Keratinocyte (primary cell): ENCODE results near the gene OR2AG2. TPM values are rescaled to one million over a fixed set of nuclear protein-coding genes. Genes with fewer than 3 reads are reported as not detected.
A peak's percentile ranks its signal among the peaks of the same experiment; 100 is the strongest.
"Not testable (repeated sequence)": the region's sequence is repeated elsewhere in the genome, so short reads cannot be mapped to it uniquely, and the experiment has no call there.

Experiments
- DNase-seq: peaks from one replicate; pipeline ENCODE4 v3.0.0-alpha.2; 2011; ENCODE audit warnings: low read depth, missing footprints, low spot score
- FAIRE-seq: peaks from 2 replicates; lab custom pipeline; 2011; peaks lifted over from hg19 to GRCh38; lab: Jason Lieb, UNC
- H2AFZ ChIP-seq: 2 replicates; pipeline ENCODE4 v1.6.0; 2012; ENCODE audit warnings: low read length, control low read depth, inconsistent platforms; ENCODE audit not compliant: control insufficient read depth
- H3K27ac ChIP-seq: 2 replicates; pipeline ENCODE4 v1.5.1; 2011; ENCODE audit warnings: low read length; ENCODE audit not compliant: control insufficient read depth, insufficient read depth
- H3K27me3 ChIP-seq: 3 replicates; pipeline ENCODE4 v1.6.0; 2011; ENCODE audit warnings: low read length; ENCODE audit not compliant: control insufficient read depth, insufficient read depth; ENCODE audit errors: extremely low read depth
- H3K36me3 ChIP-seq, 2 experiments: 2 replicates in 1 of 2; 3 replicates in 1 of 2; pipeline ENCODE4 v1.5.1; 2011; ENCODE audit warnings: low read length in 2 of 2, mild to moderate bottlenecking in 1 of 2; ENCODE audit not compliant: control insufficient read depth in 2 of 2, insufficient read depth in 2 of 2; ENCODE audit errors: extremely low read depth in 1 of 2
- H3K4me1 ChIP-seq: 3 replicates; pipeline ENCODE4 v1.5.1; 2011; ENCODE audit warnings: low read length; ENCODE audit not compliant: control insufficient read depth, insufficient read depth; ENCODE audit errors: extremely low read depth
- H3K4me2 ChIP-seq: 3 replicates; pipeline ENCODE4 v1.6.0; 2011; ENCODE audit warnings: low read depth, low read length; ENCODE audit not compliant: control insufficient read depth, insufficient read depth; ENCODE audit errors: extremely low read depth
- H3K4me3 ChIP-seq, 3 experiments: fragments of 200-600 bp in 1 of 3; sonication (generic) in 1 of 3; 2 replicates in 2 of 3; 3 replicates in 1 of 3; pipeline ENCODE4 v1.5.1; 2011 to 2016; ENCODE audit warnings: low read length in 3 of 3, mild to moderate bottlenecking in 3 of 3, control low read depth in 2 of 3, inconsistent platforms in 1 of 3, low read depth in 1 of 3, mixed read lengths in 1 of 3, mixed run types in 1 of 3, moderate library complexity in 1 of 3; ENCODE audit not compliant: control insufficient read depth in 2 of 3, insufficient read depth in 2 of 3; ENCODE audit errors: extremely low read depth in 1 of 3
- H3K79me2 ChIP-seq: 2 replicates; pipeline ENCODE4 v1.6.0; 2012; ENCODE audit warnings: low read length; ENCODE audit not compliant: control insufficient read depth, insufficient read depth
- H3K9ac ChIP-seq: 3 replicates; pipeline ENCODE4 v1.6.0; 2011; ENCODE audit warnings: low read length; ENCODE audit not compliant: control insufficient read depth, insufficient read depth; ENCODE audit errors: extremely low read depth
- H3K9me1 ChIP-seq: 3 replicates; pipeline ENCODE4 v1.6.0; 2011; ENCODE audit warnings: low read length; ENCODE audit not compliant: control insufficient read depth, insufficient read depth; ENCODE audit errors: extremely low read depth
- H3K9me3 ChIP-seq: 2 replicates; pipeline ENCODE4 v1.5.1; 2012; ENCODE audit warnings: low read depth, low read length; ENCODE audit not compliant: control insufficient read depth
- H4K20me1 ChIP-seq: 3 replicates; pipeline ENCODE4 v1.6.0; 2011; ENCODE audit warnings: low read length; ENCODE audit not compliant: control insufficient read depth, insufficient read depth; ENCODE audit errors: extremely low read depth
- CTCF ChIP-seq, 3 experiments: IDR thresholded peaks in 1 of 3; conservative IDR thresholded peaks in 1 of 3; optimal IDR thresholded peaks in 1 of 3; 2 replicates in 2 of 3; 3 replicates in 1 of 3; pipeline versions ENCODE3 to v1.5.1; 2011; ENCODE audit warnings: low read length in 3 of 3, mild to moderate bottlenecking in 3 of 3, moderate library complexity in 2 of 3, control low read depth in 1 of 3, inconsistent platforms in 1 of 3; ENCODE audit not compliant: insufficient read depth in 2 of 3; ENCODE audit errors: extremely low read depth in 1 of 3
- EZH2 ChIP-seq: IDR thresholded peaks from one replicate; pipeline ENCODE4 v1.6.1; 2012; ENCODE audit warnings: inconsistent platforms, mild to moderate bottlenecking, low read length, moderate library complexity
- dilution Hi-C: fragments of 300-500 bp; cut with MboI; formaldehyde crosslinking; loops from one replicate; pipeline ENCODE4 v1.7.0; 2020; ENCODE audit warnings: low sequenced_read_pairs; ENCODE audit not compliant: extremely low pct_ligation_motif_present
- polyA plus RNA-seq, 5 experiments: library from polyadenylated mRNA; depleted of rRNA in 3 of 5; stranded (reverse) in 3 of 5; stranded (forward) in 1 of 5; unstranded in 1 of 5; fragments of >200 nt; gene quantifications; 1 replicate in 1 of 5; 2 replicates in 3 of 5; 3 replicates in 1 of 5; pipeline versions ENCODE4 v1.2.1 to v1.2.3, GENCODE V29; 2011 to 2012; ENCODE audit warnings: missing spikeins in 2 of 5, low read depth in 1 of 5, low replicate concordance in 1 of 5

OR2AG2 gene
- polyA plus RNA-seq, 1 donor (not counting 4 experiments of a cell fraction or from before 2014, with no cell fraction given): 0.04 TPM

- Histone ChIP-seq H3K79me2 (no peaks in the 10 kb centered on the region), H3K27ac (no peak overlapping the region), H3K9me1 (no peaks in the 10 kb centered on the region), H3K36me3 (no peaks in the 10 kb centered on the region), H3K4me1 (no peaks in the 10 kb centered on the region), H4K20me1 (no peaks in the 10 kb centered on the region), H3K9me3 (no peaks in the 10 kb centered on the region), H2AFZ (no peak overlapping the region), H3K27me3 (no peaks in the 10 kb centered on the region), H3K9ac (no peak overlapping the region), H3K4me3 (no peak overlapping the region), H3K4me2 (no peak overlapping the region)
- TF ChIP-seq CTCF (optimal IDR thresholded peaks at IDR 0.05 in 1 of 3, IDR thresholded peaks at IDR 0.05 in 1 of 3, conservative IDR thresholded peaks at IDR 0.05 in 1 of 3; ENCODE audit: extremely low read depth in 1 of 3, insufficient read depth in 2 of 3, low read length in 3 of 3) (peak; percentile 77 to 91 (median 86)), EZH2 (no peak)
- peak; percentile 19 for DNase-seq
- peak; percentile 41 for FAIRE-seq
- dilution Hi-C loops: no loop called here
Observed at GRCh38 chr11:6812390-6813005, 40.7 kb upstream of the OR2AG2 start.

GRCh38 chr11:6801075-6801474 lies 29.3 kb upstream of the OR2AG2 start:
- H3K9ac ChIP-seq, DNase-seq, H4K20me1 ChIP-seq, H3K27ac ChIP-seq, H3K9me3 ChIP-seq, H2AFZ ChIP-seq, H3K27me3 ChIP-seq, H3K4me2 ChIP-seq, H3K36me3 ChIP-seq, dilution Hi-C loops, H3K9me1 ChIP-seq, FAIRE-seq, H3K4me3 ChIP-seq, H3K4me1 ChIP-seq, H3K79me2 ChIP-seq: not testable (repeated sequence)

- Histone ChIP-seq H3K79me2 (no peaks in the 10 kb centered on the region), H3K27ac (no peak within 1 kb of the TSS), H3K27me3 (no peaks in the 10 kb centered on the region), H4K20me1 (no peaks in the 10 kb centered on the region), H3K4me1 (no peaks in the 10 kb centered on the region), H2AFZ (no peak within 1 kb of the TSS), H3K4me3 (no peak within 1 kb of the TSS), H3K4me2 (no peak within 1 kb of the TSS), H3K9ac (no peak within 1 kb of the TSS), H3K9me3 (no peaks in the 10 kb centered on the region), H3K9me1 (no peaks in the 10 kb centered on the region), H3K36me3 (no peaks in the 10 kb centered on the region)
- no peak for TF ChIP-seq EZH2
- no peak for TF ChIP-seq CTCF (optimal IDR thresholded peaks at IDR 0.05 in 1 of 3, IDR thresholded peaks at IDR 0.05 in 1 of 3, conservative IDR thresholded peaks at IDR 0.05 in 1 of 3; ENCODE audit: extremely low read depth in 1 of 3, insufficient read depth in 2 of 3, low read length in 3 of 3)
- dilution Hi-C loops: no loop called here
- FAIRE-seq (no peak), DNase-seq (no peak)
Observed at GRCh38 chr11:6799402-6799801, 27.6 kb upstream of the OR2AG2 start, which contains the start of gene OR6A2. Gene OR6A2, minus strand, starts transcription at chr11:6799689. Its CDS starts 3,981 bp downstream, at chr11:6795708.
